Measurements from ENCODE around the gene SMAGP.
A peak's percentile ranks its signal among the peaks of the same experiment; 100 is the strongest.
"Not testable (repeated sequence)": the region's sequence is repeated elsewhere in the genome, so short reads cannot be mapped to it uniquely, and the experiment has no call there.

The SMAGP gene

GRCh38 chr12:51264297-51264696 lies 5.9 kb downstream of the SMAGP start:
- DNase-seq: no peak

GRCh38 chr12:51263341-51263740 lies 6.9 kb downstream of the SMAGP start:
- no peak for DNase-seq

- peak in 4 of 6 experiments; percentile 3 to 13 (median 10) for DNase-seq
Observed at GRCh38 chr12:51262758-51263177, 7.4 kb downstream of the SMAGP start.

GRCh38 chr12:51259600-51259999 lies 10.6 kb downstream of the SMAGP start:
- not testable (repeated sequence) for DNase-seq

GRCh38 chr12:51254536-51254935 lies 15.7 kb downstream of the SMAGP start:
- DNase-seq: no peak

GRCh38 chr12:51253276-51253675 lies 16.9 kb downstream of the SMAGP start:
- no peak for DNase-seq

- no peak for DNase-seq
Observed at GRCh38 chr12:51247523-51248206, 22.6 kb downstream of the SMAGP start.

- peak in 5 of 6 experiments; percentile 2 to 66 (median 51) for DNase-seq
Observed at GRCh38 chr12:51246254-51246853, 23.9 kb downstream of the SMAGP start.

GRCh38 chr12:51245476-51246253 lies 24.6 kb downstream of the SMAGP start:
- peak in 2 of 6 experiments; percentile 11 to 51 for DNase-seq

GRCh38 chr12:51244269-51244668 lies 25.9 kb downstream of the SMAGP start:
- peak in 1 of 6 experiments; percentile 29 for DNase-seq

- DNase-seq: no peak
Observed at GRCh38 chr12:51242876-51243275, 27.3 kb downstream of the SMAGP start.

- DNase-seq: no peak
Observed at GRCh38 chr12:51242120-51242519, 28.1 kb downstream of the SMAGP start.

GRCh38 chr12:51240971-51241370 lies 29.2 kb downstream of the SMAGP start:
- no peak for DNase-seq

GRCh38 chr12:51238510-51239334 lies 31.5 kb downstream of the SMAGP start, which contains the start of gene DAZAP2:
DAZAP2 (plus strand) TSS chr12:51238826; CDS start chr12:51238908, 82 bp downstream.
- peak; percentile 86 to 94 (median 92) for DNase-seq

- peak in 1 of 6 experiments; percentile 73 for DNase-seq
Observed at GRCh38 chr12:51238037-51238509, 32.1 kb downstream of the SMAGP start.

- no peak for DNase-seq
Observed at GRCh38 chr12:51234530-51234929, 35.7 kb downstream of the SMAGP start.

GRCh38 chr12:51232642-51233041 lies 37.6 kb downstream of the SMAGP start:
- DNase-seq: no peak

- no peak for DNase-seq
Observed at GRCh38 chr12:51229116-51229809, 41.0 kb downstream of the SMAGP start.

- DNase-seq: no peak
Observed at GRCh38 chr12:51227962-51228361, 42.3 kb downstream of the SMAGP start.

- DNase-seq: not testable (repeated sequence)
Observed at GRCh38 chr12:51227112-51227511, 43.1 kb downstream of the SMAGP start.

GRCh38 chr12:51225771-51226170 lies 44.4 kb downstream of the SMAGP start:
- DNase-seq: no peak

GRCh38 chr12:51225234-51225633 lies 45.0 kb downstream of the SMAGP start:
- no peak for DNase-seq
